ENCODE results near the gene LYRM1. TPM values are rescaled to one million over a fixed set of nuclear protein-coding genes. Genes with fewer than 3 reads are reported as not detected.

LYRM1 gene
- total and polyA plus RNA-seq, 2 of the 8 experiments (the other 6 are each of a cell fraction or from before 2014, with no cell fraction given), result 11.6 to 13.4 TPM

DNA sequence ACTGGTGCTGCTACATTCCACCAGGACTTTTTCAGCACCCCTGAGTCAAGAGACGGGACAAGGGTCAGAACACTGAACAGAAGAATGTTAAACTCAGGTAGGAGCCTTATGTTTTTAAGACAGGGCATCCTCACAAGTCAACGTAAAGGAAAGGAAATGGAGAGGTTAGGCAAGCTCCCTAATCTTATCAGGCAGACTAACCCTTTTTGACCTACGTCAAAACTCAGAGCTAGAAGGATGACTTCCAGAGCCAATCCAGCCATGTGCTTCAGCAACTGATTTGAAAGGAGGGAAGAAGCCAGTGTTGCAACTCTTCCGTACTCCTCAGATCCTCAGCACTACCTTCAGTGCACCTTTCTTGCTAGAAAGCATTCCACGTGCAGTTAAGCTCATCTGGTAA is 47.4 kb upstream of the LYRM1 start:
- Histone ChIP-seq H2BK20ac (ENCODE audit: low read length) (no peak overlapping the region), H3K27ac (ENCODE audit: low read depth, low read length) (no peak overlapping the region), H2BK12ac (ENCODE audit: low read depth, low read length) (no peak overlapping the region), H3K18ac (ENCODE audit: extremely low read depth, low read length) (no peak overlapping the region), H2AFZ (ENCODE audit: low read length) (no peak overlapping the region), H3K9ac (replicated peaks in 1 of 4; ENCODE audit: extremely low read depth in 1 of 4, low read depth in 3 of 4, low read length in 3 of 4) (no peak overlapping the region), H2BK120ac (replicated peaks; ENCODE audit: low read depth, low read length) (no peak overlapping the region), H3K79me1 (ENCODE audit: low read depth, low read length) (peaks cover 4% of the 10 kb centered on the region; the same call in 1 of the 2 replicates), H3K23ac (ENCODE audit: insufficient read length) (no peak overlapping the region), H4K91ac (replicated peaks; ENCODE audit: insufficient read length, low read length) (no peak overlapping the region), H2AK5ac (ENCODE audit: low read depth, low read length) (no peak overlapping the region), H4K5ac (ENCODE audit: insufficient read length, low read depth, low read length) (no peak overlapping the region), H2BK5ac (ENCODE audit: low read depth, low read length) (no peak overlapping the region), H3K79me2 (ENCODE audit: control insufficient read depth in 1 of 2, insufficient read depth in 2 of 2, low read length in 2 of 2) (0 out of 4 replicates have a peak, but pooled peaks cover 0 to 6% of the 10 kb centered on the region in 2 experiments), H3K4me1 (replicated peaks in 1 of 4; ENCODE audit: control insufficient read depth in 3 of 4, insufficient read depth in 4 of 4, low read length in 3 of 4) (peaks cover 0 to 2% (median 0%) of the 10 kb centered on the region in 4 experiments; a peak in 2 of 7 replicates), H3K4ac (replicated peaks; ENCODE audit: insufficient read length, low read depth, low read length) (no peak overlapping the region), H3K4me2 (ENCODE audit: insufficient read depth in 1 of 2, low read depth in 2 of 2, low read length in 2 of 2) (no peak overlapping the region), H4K8ac (ENCODE audit: extremely low read depth, insufficient read depth, low read length) (no peak overlapping the region), H3K14ac (ENCODE audit: insufficient read length) (no peak overlapping the region), H3K9me3 (ENCODE audit: insufficient read depth in 2 of 2, low read depth in 1 of 2, low read length in 1 of 2) (no peaks in the 10 kb centered on the region), H4K20me1 (replicated peaks in 1 of 2; ENCODE audit: control insufficient read depth in 1 of 2, insufficient read depth in 2 of 2, low read length in 2 of 2) (peaks cover 2 to 3% of the 10 kb centered on the region in 2 experiments), H2BK15ac (ENCODE audit: low read length) (no peak overlapping the region), H3K36me3 (ENCODE audit: control insufficient read depth in 2 of 4, insufficient read depth in 4 of 4, low read length in 3 of 4) (peaks cover 0 to 3% (median 0%) of the 10 kb centered on the region in 4 experiments; a peak in 3 of 8 replicates), H3K4me3 (ENCODE audit: extremely low read depth in 1 of 4, insufficient read depth in 2 of 4, low read depth in 3 of 4, low read length in 4 of 4) (no peak overlapping the region), H3K27me3 (replicated peaks in 1 of 4; ENCODE audit: control insufficient read depth in 3 of 4, extremely low read depth in 1 of 4, insufficient read depth in 3 of 4, low read length in 3 of 4) (no peaks in the 10 kb centered on the region), H3K23me2 (ENCODE audit: low read depth, low read length) (no peaks in the 10 kb centered on the region), H3K56ac (replicated peaks; ENCODE audit: insufficient read length, low read depth, low read length) (no peak overlapping the region)
- FAIRE-seq (no peak), DNase-seq (ENCODE audit: low read depth in 1 of 2, low spot score in 2 of 2) (no peak)
- CTCF ChIA-PET (ENCODE audit: partially characterized antibody), result interaction anchor here (0.7 to 2.1 kb wide), 5 partner anchors 11 to 249 kb away, joined by 3 to 7 read pairs (median 3); no protein-coding TSS in a partner anchor
- POLR2A ChIA-PET (ENCODE audit: partially characterized antibody), result interaction anchor here (0.9 kb wide), 2 partner anchors 47 to 148 kb away, joined by 3 read pairs; partner anchors contain the start of genes DCUN1D3 and LYRM1
- WGBS, 2 experiments (ENCODE audit: extremely low coverage in 1 of 2, insufficient coverage in 1 of 2, insufficient read length in 1 of 2, insufficient replicate concordance in 2 of 2, low coverage in 1 of 2, low lambda C conversion rate in 2 of 2, missing lambda C conversion rate in 1 of 2), result 87% methylated on average over 5 of the region's 5 CpGs; no CpG with 5 or more reads in 1 of the 2 experiments
- TF ChIP-seq NANOG (IDR thresholded peaks at IDR 0.05; ENCODE audit: insufficient read depth, low read depth, low read length, poor library complexity, severe bottlenecking) (no peak), HDAC2 (IDR thresholded peaks at IDR 0.05; ENCODE audit: borderline replicate concordance in 1 of 2, low read depth in 2 of 2, low read length in 2 of 2) (no peak), EGR1 (IDR thresholded peaks at IDR 0.05; ENCODE audit: borderline replicate concordance, low read depth, low read length) (no peak), SAP30 (IDR thresholded peaks at IDR 0.05; ENCODE audit: insufficient read depth, insufficient replicate concordance, low read length) (no peak), CREB1 (IDR thresholded peaks at IDR 0.05) (no peak), CEBPB (IDR thresholded peaks at IDR 0.05; ENCODE audit: low read depth, low read length) (no peak), PHF8 (conservative IDR thresholded peaks at IDR 0.05; ENCODE audit: low read depth, low read length) (no peak)
